NCI-H460 (cell line): Measurements from ENCODE around the gene SBF1. TPM values are rescaled to one million over a fixed set of nuclear protein-coding genes. Genes with fewer than 3 reads are reported as not detected.
"Not testable (repeated sequence)": the region's sequence is repeated elsewhere in the genome, so short reads cannot be mapped to it uniquely, and the experiment has no call there.

Experiments used
- DNase-seq: peaks from one replicate; pipeline ENCODE4 v3.0.0-alpha.2; 2016; ENCODE audit warnings: low read depth; ENCODE audit errors: extremely low read depth
- polyA plus RNA-seq: library from polyadenylated mRNA; depleted of rRNA; stranded (reverse); fragments of >200 nt; gene quantifications from 2 replicates; pipeline ENCODE4 v1.2.3, GENCODE V29; 2014; cell fraction: nucleus; rRNA removed
- total RNA-seq: library from RNA; depleted of rRNA; stranded (reverse); fragments of >200 nt; shearing (Covaris generic); gene quantifications from 2 replicates; pipeline ENCODE4 v1.2.3, GENCODE V29; 2014; rRNA removed

The SBF1 gene
- 37.0 and 40.3 TPM in 2 replicates for total RNA-seq
- polyA plus RNA-seq = 77.0 and 85.6 TPM in 2 replicates

GRCh38 chr22:50474710-50475651 lies at the start of gene SBF1:
Gene SBF1 (minus strand): TSS chr22:50475035. CDS start chr22:50474840, 195 bp downstream.
- peak; percentile 82 for DNase-seq

- DNase-seq = no peak
These were observed 49.2 kb upstream of the SBF1 start for GRCh38 chr22:50523806-50524675.

- no peak for DNase-seq
These were observed 48.6 kb upstream of the SBF1 start for GRCh38 chr22:50523458-50523805.

- no peak for DNase-seq
These were observed 48.1 kb upstream of the SBF1 start for GRCh38 chr22:50522806-50523438.

GRCh38 chr22:50522208-50522805 lies 47.5 kb upstream of the SBF1 start:
- DNase-seq = no peak

- DNase-seq = no peak
These were observed 46.9 kb upstream of the SBF1 start for GRCh38 chr22:50521710-50522109.

GRCh38 chr22:50520826-50521453 lies 46.1 kb upstream of the SBF1 start:
- DNase-seq = no peak

- not testable (repeated sequence) for DNase-seq
These were observed 45.3 kb upstream of the SBF1 start for GRCh38 chr22:50520184-50520583.

GRCh38 chr22:50519151-50519550 lies 44.3 kb upstream of the SBF1 start:
- DNase-seq = no peak

GRCh38 chr22:50518606-50519005 lies 43.8 kb upstream of the SBF1 start:
- DNase-seq = no peak

GRCh38 chr22:50517495-50518260 lies 42.8 kb upstream of the SBF1 start:
- DNase-seq = no peak

GRCh38 chr22:50516891-50517290 lies 42.1 kb upstream of the SBF1 start:
- no peak for DNase-seq

GRCh38 chr22:50516068-50516467 lies 41.2 kb upstream of the SBF1 start:
- no peak for DNase-seq

GRCh38 chr22:50513175-50513574 lies 38.3 kb upstream of the SBF1 start:
- no peak for DNase-seq

- DNase-seq = no peak
These were observed 34.1 kb upstream of the SBF1 start for GRCh38 chr22:50508897-50509296.

- DNase-seq = peak; percentile 91
These were observed 33.4 kb upstream of the SBF1 start, which contains the start of gene NCAPH2 for GRCh38 chr22:50507991-50508884. Gene NCAPH2 (plus strand): TSS chr22:50508224. CDS start chr22:50508338, 114 bp downstream.

GRCh38 chr22:50507421-50507990 lies 32.7 kb upstream of the SBF1 start, which contains the start of gene LMF2:
Gene LMF2 (minus strand): TSS chr22:50507702. CDS start chr22:50507675, 27 bp downstream.
- DNase-seq = no peak
